Inflammatory macrophage treated with lipopolysaccharide for 1 hour (primary cell): ENCODE results near the gene SKOR1.

Experiments
- DNase-seq, 2 donors: peaks; one replicate each; pipeline ENCODE4 v3.0.0-alpha.2; 2020 to 2022

Gene SKOR1

DNA sequence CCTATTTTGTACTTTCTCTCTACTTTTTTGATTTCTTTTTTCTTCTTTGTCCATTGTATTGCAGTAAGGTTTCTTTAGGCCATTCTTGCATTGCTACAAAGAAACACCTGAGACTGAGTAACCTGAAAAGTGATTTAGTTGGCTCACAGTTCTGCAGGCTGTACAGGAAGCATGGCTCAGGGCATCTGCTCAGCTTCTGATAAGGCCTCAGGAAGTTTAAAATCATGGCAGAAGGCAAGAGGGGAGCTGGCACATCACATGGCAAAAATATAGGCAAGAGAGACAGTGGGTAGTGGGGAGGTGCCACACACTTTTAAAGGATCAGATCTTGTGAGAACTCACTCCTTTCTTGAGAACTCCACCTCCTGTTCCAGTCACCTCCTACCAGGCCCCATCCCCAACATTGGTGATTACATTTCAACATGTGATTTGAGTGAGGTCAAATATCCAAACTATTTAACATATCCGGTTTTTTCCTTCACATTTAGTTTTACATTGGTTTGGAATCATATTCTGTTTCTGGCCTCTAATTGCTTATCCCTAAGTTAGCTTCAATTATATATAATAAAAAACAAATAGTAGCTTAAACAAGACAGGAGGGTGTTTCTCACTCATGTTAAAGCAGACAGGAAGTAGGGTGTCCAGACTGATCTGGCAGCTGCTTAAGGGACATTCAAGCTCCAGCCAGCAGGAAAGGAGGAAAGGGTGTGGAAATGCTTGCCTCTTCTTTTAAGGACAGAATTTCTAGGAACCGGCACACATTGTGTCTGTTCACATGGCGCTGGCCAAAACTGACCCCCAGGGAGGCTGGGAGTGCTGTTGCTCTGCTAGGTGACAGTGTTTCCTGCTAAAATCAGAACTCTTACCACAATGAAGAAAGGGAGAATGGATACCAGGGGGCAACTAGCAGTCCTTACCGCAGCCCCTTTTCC, 28.8 kb upstream of the SKOR1 start:
- DNase-seq = no peak

DNA sequence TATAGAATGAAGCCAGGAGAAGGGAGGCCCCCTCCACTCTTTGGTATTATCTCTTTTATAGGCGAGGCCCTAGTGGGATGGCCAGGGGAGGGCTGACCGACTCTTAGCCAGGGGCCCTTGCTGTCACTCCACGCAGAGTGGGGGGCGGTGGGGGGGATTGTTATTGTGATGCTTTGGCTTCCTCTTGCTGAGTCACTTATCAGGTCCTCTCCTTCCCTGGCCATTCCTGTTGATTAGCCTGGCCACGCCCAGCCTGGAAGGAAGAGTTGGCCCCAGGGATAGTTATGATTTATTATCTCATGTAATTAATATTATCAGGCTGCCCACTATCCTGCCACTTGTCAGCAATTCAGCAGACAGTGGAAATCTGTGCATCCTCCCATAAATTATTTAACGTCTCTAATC, 25.5 kb upstream of the SKOR1 start:
- no peak for DNase-seq

DNA sequence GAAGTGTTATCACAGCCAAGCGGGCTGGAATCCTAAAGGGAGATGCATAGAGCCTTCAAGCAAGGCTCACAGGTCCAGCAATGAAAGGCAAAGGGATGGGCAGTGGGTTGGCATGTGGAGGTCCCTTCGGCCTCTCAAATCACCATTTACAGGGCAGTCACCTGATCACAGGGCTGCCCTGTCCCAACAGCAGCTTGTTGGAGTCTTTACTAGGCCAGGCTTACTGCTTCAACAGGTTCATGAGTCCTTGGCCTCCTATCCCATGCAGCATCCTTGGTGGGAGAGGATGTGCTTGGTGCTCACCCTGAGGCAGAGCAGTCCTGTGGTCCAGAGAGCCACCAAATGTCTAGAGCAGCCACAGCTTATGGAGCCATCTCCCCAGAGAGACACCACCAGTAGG, 24.2 kb upstream of the SKOR1 start:
- DNase-seq = no peak

DNA sequence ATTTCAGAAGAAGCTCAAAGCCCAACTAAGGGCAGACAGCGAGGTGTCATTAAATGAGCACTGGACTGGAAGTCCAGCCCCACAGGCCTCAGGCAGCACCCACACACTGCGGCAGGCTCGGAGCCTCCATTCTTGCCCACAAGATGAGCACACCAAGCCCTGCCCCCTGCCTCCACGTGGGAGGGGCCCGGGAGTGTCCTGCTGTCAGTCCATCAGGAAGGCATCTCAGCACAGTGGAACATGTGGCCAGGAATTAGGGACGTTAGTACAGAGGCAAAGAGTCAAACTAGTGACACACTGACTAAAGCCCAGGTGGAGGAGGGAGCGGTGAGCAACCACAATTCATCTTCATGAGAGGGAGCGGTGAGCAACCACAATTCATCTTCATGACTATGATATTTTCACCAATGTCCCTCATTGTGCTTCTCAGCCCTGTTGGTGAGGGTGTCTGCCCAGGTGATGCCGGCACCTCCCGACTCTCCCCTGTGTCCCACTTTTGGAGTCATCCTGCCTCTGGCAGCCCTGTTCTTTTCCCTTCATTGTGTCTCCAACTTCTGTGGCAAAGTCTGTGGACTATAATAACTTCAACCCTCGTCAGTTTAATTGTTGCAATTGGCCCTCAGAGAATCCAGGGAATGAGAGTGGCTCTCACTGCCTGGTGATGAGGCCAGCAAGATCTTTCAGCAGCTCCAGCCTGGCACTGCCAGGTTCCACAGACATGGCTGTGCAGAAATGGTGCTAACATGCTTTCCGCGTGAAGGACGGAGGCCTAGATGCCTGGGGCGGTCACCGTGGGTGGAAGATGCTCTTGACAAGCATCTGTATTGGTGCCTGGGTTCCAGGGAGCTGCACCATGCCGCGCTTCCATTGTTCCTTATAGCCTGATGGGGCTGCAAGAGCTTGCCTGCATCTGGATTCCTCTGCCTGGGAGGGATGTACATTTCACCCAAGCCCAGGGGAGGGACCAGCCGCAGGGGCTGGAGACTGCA, 23.1 kb upstream of the SKOR1 start:
- DNase-seq = no peak

DNA sequence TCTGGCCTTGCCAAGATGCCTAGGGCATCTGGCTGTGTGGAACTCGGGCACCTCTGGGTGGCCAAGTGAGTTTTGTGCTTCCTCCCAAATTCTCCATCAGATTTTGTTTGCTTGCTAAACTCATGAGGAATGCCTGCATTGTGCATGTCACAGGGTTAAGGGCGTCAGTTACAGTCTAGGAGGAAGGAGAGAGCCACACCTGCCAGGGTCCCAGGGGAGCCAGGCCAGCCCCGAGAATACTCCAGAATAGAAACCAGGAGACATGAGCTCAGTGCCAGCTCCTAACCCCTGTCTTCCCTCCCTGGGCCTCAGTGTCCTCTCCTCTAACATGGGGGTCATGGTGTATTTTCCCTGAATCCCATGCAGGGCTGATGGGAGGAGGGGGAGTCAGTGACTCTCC, 22.0 kb upstream of the SKOR1 start:
- no peak for DNase-seq

DNA sequence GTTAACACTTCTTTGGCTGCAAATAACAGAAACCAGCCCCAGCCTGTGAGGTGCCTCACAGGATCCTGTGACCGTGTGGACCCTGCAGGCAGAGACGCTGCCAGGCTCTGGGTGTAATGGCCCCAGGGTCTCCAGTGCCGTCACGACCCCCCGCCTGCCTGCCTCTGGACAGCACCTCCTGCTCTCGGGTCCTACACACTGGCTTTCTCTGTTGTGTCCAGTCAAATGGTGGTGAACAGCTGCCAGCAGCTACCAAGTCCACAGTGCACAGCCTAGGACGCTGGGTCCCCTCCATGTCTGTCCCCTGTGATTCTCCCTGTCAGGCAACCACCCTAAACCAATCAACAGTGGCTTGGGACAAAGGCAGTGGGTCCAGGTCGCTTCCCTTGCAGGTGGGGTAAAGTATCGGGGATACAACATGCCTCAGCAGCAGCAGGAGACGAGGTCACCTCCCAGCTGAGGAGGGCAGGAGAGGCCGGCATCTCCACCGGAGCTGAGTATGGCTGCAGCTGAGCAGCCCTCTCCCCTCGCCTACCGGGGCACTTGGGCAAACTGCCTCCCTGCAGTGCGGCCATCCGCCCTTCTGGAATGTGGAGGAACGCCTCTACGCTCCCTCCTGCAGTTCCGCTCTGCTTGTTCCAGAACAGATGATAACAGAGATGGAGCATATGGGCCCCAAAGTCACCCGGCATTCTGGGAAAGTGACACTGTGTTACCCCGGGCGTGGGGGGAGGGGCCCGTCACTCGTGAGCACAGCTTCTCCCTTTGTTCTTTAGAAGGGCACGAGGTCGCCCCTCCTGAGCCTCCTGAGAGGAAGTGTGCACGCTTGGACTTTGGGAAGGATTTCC, 21.1 kb upstream of the SKOR1 start:
- no peak for DNase-seq

DNA sequence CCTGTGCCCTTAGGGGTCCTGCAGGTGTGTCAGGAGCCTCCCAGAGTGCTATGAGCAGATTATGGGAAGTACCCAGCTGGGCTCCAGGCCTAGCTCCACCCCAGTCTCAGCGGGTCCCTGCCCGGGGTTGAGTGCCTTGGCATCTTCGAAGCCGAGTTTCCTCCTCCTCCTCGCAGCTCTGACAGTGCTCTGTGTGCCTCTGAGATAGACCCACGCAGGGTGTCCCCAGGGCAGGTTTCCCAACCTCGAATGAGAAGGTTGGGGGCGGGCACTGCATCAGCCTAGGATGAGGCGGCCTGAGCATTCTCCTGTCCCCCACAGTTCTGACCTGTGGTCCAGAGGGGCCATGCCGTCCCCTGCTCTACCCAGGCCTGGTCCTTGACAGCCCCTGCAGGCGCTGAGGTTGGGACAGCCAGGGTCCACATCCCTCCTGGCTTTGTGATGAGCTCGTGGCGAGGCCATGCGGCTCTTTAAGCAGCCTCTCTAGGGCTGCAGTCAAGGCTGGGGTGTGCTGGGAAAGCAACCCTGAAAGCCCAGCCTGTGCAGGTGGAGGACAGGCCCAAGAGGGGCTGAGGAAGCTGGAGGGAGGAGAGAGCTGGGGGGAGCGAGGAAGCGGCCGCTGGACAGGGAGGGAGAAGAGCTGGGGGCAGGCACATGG, 20.2 kb upstream of the SKOR1 start:
- DNase-seq = no peak

DNA sequence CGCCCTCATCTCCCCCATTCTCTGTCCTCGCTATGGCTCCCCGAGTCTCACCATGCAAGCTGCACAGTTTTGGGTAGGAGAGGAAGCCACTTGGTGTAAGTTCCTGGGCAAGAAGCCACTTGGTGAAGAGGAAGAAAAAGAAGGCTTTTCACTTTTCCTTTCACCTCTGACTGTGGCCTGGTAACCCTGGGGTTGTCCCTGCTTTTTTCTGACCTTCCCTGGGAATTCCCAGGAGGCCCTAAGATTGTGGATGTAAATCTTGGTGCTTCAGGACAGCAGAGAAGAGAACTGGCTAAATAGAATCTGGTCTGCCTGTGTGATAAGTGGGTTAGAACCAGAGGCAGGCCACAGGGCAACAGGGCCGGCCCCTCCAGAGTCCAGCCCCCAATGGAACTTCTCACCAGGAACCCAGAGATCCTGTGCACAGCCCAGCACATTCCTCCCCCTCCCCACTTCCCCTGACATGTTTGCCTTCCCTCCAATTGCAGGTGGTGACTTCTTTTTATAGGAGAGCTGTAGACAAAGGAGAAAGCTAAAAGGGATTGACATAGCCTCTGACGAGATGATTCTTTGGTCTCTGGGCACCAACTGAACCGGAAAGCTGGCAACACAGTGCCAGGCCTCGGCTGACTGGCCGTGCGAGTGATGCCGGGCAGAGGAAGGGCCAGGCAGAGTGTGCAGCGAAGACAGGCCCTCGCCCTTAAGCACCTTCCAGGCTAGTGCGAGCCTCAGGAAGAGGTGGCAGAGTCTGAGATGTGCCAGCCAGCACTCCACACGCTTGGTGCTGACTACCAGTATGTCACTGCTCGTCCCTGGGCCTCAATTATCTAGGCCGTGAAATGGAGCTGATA, 19.4 kb upstream of the SKOR1 start:
- peak; percentile 2 to 29 for DNase-seq

DNA sequence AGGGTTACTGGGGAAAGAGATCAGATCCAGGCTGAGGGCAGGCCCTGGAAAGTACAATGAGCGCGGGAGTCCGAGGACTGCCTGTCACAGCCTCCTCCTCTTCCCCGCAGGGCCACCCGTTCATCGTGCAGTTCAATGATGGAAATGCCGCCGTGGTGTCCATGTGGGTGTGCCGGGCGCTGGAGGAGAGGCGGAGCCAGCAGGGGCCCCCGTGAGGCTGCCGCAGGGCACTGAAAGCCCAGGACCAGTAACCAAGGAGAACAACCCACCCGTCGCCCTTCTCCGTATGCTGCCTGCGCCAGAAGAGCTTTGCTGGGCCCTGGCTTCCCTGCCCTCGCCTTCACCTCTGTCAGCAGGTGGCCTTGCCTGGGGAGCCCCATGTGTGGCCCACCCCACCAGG, 18.8 kb upstream of the SKOR1 start:
- no peak for DNase-seq

DNA sequence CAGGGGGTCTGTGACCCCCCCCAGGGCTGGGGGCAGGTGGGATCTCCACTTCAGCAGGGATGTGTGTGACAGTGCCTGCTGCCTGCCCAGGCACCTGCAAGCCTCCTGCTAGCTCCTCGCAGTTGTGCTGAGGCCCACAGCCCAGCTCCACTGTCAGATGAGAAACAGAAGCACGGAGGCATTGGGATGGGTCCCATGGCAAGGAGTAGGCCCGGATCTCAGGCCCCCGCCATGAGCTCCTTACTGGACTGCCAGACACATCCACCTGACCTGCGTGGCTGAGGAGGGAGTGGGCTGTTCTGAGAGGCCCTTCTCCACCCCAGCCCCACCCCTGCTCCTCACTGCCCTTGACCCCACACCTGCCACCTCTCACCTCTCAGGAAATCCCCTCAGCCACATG, 18.2 kb upstream of the SKOR1 start:
- no peak for DNase-seq

DNA sequence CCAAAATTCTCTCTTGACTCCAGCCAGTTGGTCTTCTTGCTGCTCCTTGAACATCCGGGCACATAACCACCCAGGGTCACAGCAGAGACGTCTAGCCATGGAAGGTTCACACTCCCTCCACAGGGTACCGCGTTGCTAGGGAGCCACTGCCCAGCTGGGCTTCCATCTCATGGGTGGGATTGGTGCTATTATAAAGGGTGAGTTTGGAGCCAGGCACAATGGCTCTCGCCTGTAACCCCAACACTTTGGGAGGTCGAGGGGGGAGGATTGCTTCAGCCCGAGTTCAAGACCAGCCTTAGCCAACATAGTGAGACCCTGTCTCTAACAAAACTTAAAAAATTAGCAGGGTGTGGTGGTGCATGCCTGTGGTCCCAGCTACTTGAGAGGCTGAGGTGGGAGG, 17.5 kb upstream of the SKOR1 start:
- no peak for DNase-seq

DNA sequence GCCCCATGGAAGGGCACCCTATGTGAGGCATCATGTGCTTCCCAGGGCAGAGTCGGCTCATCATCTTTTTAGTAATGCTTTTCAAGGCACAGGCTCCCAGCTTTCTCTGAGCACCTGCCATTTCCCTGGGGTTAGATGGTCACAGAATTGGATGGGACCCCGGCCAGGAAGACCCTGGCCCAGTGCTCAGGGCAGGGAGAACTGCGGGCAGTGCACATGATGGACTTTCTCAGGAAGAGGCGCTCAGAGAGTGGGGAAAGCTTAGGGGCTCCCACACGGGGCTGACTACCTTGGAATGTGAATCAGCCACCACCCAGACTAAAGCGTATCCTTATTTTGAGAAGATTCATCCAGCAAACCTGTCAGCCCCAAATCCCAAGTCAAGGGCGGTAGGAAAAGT, 16.5 kb upstream of the SKOR1 start:
- no peak for DNase-seq

DNA sequence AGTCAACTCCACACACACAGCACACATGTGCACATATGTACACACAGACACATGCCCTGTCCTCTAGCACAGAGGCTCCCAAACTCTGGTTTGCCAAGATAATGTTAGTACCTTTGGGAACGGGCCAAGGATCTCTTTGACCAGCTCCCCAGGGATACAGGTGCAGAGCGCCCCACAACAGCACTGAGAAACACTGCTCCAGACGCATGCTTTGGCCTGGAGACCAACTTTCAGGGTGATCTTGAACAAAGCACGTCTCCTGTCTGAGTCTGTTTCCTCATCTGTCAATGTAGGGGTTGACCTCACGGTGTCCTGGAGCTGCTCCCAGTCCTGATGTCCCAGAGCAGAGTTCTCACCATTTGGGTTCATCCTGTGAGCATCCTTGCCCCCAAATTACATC, 15.9 kb upstream of the SKOR1 start:
- DNase-seq = no peak

DNA sequence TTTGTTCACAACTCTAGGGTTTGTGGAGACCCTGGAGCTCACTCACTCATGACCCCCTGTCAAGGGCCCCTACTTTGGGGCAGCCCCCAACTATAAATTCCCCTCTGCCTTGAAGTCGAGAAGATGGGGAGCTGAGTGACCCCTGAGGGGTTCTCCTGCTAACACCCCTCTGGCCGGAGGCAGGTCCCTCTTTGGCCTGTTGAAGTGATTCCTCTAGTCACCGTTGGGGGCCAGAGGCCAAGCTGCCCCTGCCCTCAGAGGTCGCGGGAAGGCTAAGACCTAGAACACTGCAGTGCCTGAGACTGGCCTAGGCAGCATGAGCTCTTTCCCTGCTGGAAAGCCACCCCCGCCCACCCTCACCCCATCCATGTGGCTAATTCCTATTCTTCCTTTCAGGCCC, 15.4 kb upstream of the SKOR1 start:
- no peak for DNase-seq

DNA sequence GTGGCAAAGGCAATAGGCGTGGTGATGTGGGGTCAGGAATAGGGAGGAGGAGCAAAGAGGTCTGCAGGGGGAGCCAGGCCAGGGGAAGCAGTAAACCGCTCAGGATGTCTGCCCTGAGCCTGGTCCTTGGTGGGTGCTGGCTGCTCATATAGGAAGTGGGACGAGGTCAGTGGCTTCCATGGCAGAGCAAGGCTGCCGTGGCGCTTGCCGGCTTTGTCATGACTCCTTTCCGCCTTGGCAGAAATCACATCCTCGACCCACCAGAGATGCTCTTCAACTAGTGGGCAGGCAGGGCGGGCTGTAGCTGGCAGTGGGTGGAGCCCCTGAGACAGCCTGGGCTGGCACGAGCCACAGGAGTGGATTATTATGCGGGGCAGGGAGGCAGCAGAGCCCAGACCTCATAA, 13.1 kb upstream of the SKOR1 start:
- no peak for DNase-seq

DNA sequence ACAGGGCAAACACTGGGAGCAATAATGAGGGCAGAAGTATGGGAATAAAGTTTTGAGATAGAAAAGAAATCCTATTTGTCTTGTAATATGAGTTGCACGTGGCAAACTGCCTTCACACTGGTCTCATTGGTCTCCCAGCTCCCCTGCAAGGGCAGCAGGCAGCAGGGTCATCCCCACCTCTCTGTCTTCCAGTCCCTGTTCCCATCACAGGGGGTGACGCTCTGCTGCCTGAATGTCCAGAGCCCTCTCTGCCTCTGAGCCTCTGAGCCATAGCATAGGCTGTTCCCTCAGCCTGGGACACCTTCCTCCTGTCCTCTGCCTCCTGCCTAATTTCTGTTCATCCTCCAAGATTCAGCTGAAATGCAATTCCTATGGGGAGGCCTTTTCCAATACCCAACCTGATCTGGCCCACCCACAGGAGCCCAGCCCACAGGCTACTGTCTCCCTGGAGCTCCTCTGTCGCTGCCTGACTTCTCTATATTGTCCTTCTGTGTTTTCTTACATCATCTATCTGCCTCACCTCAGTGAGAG, 12.1 kb upstream of the SKOR1 start:
- DNase-seq = no peak

DNA sequence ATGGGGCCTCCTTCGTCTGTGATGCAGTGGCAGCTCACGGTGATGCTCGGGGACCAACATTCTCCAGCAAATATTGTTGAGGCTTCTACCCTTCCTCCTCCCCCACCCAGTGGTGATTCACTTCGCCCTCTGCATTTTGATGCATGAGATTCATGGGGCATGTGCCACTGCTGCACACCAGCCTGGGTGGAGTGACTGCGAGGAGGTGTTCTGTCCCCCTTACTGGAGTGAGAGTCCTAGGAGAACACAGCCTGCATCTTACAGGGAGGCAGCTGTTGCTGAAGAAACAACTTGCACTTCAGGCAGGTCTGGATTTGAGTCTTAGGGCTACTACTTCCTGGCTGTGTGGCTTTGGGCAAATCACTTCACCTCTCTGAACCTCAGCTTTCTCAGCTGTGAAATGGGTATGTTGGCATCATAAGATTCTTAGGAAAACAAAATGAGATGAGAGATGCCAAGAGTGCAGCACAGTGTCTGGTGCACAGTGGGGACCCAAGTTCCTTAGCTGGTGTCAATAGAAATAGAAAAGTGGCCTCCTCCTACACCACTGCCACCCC, 10.2 kb upstream of the SKOR1 start:
- DNase-seq = no peak

DNA sequence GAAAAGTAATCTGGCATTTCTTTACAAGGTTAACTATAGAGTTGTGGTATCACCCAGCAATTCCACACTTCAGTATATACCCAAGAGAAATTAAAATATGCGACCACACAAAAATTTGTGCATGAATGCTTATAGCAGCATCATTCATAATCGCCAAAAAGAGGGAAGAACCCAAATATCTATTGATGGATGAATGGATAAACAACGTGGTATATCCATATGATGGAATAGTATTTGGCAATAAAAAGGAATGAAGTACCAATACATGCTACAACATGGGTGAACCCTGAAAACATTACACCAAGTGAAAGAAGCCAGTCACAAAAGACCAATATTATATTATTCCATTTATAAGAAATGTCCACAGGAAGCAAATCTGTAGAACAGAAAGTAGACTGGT, 8.6 kb upstream of the SKOR1 start:
- DNase-seq = no peak

DNA sequence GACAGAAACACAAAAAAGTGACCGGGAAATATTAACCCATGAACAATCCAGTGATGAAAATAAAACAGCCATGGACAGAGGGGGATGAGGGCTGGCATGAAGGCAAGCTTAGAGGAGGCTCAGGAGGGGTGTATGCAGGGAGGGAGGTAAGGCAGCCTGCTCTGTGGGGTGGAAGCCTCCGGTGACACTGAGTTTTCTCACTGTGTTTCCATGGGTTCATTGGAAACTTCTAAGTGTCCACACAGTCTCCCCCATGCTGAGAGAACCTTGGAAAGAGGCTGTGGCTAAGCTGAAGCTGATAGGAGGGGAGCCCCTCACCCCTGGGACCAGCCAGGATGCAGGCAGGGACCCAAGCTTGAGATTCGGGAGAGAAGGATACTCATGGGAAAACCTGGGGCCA, 6.8 kb upstream of the SKOR1 start:
- no peak for DNase-seq

DNA sequence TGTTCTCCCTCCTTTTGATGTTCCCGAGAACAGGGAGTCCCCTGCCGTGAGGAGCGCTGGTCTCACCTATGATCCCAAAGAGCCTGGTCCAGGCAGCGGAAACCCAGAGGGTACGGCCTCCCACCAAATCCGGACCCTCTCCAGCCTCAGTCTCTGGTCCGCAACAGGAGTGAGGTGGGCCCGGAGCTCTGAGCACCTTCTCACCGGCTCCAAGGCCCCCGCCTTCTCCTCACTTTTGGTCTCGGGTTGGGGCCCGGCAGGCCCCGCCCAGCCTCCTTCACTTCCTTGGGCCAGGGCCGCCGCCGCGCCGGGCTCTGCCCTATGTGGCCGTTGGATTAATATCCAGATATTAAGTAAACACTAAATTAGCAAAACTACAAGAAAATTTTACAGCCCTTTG, 5.7 kb upstream of the SKOR1 start:
- DNase-seq = no peak
